ENCODE measurements around the gene DYNC2I2. TPM values are rescaled to one million over a fixed set of nuclear protein-coding genes. Genes with fewer than 3 reads are reported as not detected.

DYNC2I2 gene
- polyA plus RNA-seq, result 10 to 100 TPM; 45.7 to 48.0 TPM

DNA sequence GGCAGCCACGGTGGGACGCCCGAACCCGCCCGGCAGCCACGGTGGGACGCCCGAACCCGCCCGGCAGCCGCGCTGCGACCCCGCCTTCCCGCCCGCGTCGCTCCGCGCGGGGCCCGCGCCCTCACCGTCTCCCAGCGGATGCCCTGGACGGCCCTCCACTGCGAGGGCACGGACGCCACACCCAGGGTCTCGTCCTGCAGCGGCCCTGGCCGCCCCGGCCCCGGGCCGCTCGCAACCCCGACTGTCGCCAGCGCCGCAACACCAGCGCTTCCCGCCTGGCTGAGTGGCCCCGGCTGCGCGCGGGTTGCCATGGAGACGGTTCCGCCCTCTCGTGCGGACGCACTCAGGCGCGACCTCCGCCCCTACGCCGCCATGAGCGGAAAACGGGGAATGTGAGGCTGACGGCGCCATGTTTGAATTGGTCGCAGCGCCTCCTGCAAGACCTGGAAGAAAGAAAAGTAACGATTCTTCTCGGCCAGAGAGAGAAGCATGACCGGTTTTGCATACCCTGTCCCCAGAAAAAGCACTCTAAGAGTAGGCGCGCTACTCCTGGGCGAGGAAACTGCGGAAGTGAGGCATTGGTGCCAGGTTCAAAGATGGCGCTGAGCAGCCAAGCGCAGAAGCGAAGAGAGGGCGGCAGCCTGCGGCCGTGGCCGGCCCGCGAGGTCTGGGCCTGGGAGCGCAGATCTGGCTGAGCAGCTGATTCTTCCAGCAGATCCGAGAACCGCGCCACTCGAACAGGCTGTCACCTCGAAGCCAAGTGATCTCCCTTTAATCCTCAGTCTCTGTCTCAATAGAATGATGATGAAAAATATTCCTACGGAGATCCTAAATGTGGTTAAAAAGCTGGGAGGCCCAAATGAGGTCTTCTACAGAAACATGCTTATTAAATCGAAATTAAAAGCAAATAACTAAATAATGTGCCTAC lies at the start of gene DYNC2I2:
Gene DYNC2I2 (minus strand): TSS at position 432 of the 928 bp plus-strand sequence. CDS start 121 bp downstream, at position 311.
- peaks cover 0 to 3% of the 10 kb centered on the region in 2 donors for H3K36me3 ChIP-seq (ENCODE audit: control insufficient read depth in 2 of 2, insufficient read depth in 2 of 2, low read length in 1 of 2)
- no peaks in the 10 kb centered on the region for H3K27me3 ChIP-seq (ENCODE audit: control insufficient read depth in 1 of 2, insufficient read depth in 2 of 2, low read length in 2 of 2)
- H3K4me1 ChIP-seq (ENCODE audit: control insufficient read depth in 2 of 2, insufficient read depth in 2 of 2, low read length in 1 of 2), result no peaks in the 10 kb centered on the region
- peak within 1 kb of the TSS; percentile 70 to 74 for H3K4me3 ChIP-seq (ENCODE audit: low read depth in 1 of 2, low read length in 2 of 2)
- H3K9me3 ChIP-seq (ENCODE audit: control insufficient read depth in 2 of 2, insufficient read depth in 1 of 2, low read depth in 1 of 2, low read length in 1 of 2), result no peaks in the 10 kb centered on the region
- 0% methylated on average over 84 to 86 of the region's 86 CpGs for WGBS, 2 donors
- peak within 1 kb of the TSS; percentile 91 to 98 for H3K27ac ChIP-seq (ENCODE audit: low read depth in 2 of 2, low read length in 1 of 2)

DNA sequence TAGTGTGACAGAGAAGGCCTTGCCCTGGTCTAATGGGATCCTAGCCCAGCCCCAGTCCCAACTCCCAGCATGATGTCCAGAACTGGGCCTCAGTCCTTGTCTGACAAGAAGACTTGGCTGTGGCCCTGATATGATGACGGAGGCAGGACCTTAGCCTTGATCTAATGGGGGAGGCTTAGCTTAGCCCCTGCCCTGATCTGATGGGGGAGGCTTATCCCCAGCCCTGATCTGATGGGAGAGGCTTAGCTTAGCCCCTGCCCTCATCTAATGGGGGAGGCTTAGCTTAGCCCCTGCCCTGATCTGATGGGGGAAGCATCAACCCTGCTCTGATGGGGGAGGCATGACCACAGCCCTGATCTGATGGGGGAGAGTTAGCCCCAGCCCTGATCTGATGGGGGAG lies 49.4 kb upstream of the DYNC2I2 start:
- Histone ChIP-seq H3K4me1 (ENCODE audit: control insufficient read depth in 2 of 2, insufficient read depth in 2 of 2, low read length in 1 of 2) (peaks cover 0 to 2% of the 10 kb centered on the region in 2 donors), H3K27ac (ENCODE audit: low read depth in 2 of 2, low read length in 1 of 2) (no peak overlapping the region), H3K4me3 (ENCODE audit: low read depth in 1 of 2, low read length in 2 of 2) (no peak overlapping the region), H3K27me3 (ENCODE audit: control insufficient read depth in 1 of 2, insufficient read depth in 2 of 2, low read length in 2 of 2) (no peaks in the 10 kb centered on the region), H3K36me3 (ENCODE audit: control insufficient read depth in 2 of 2, insufficient read depth in 2 of 2, low read length in 1 of 2) (no peaks in the 10 kb centered on the region), H3K9me3 (ENCODE audit: control insufficient read depth in 2 of 2, insufficient read depth in 1 of 2, low read depth in 1 of 2, low read length in 1 of 2) (no peaks in the 10 kb centered on the region)
- 91 to 100% methylated on average over 1 of the region's 1 CpG for WGBS, 2 donors

DNA sequence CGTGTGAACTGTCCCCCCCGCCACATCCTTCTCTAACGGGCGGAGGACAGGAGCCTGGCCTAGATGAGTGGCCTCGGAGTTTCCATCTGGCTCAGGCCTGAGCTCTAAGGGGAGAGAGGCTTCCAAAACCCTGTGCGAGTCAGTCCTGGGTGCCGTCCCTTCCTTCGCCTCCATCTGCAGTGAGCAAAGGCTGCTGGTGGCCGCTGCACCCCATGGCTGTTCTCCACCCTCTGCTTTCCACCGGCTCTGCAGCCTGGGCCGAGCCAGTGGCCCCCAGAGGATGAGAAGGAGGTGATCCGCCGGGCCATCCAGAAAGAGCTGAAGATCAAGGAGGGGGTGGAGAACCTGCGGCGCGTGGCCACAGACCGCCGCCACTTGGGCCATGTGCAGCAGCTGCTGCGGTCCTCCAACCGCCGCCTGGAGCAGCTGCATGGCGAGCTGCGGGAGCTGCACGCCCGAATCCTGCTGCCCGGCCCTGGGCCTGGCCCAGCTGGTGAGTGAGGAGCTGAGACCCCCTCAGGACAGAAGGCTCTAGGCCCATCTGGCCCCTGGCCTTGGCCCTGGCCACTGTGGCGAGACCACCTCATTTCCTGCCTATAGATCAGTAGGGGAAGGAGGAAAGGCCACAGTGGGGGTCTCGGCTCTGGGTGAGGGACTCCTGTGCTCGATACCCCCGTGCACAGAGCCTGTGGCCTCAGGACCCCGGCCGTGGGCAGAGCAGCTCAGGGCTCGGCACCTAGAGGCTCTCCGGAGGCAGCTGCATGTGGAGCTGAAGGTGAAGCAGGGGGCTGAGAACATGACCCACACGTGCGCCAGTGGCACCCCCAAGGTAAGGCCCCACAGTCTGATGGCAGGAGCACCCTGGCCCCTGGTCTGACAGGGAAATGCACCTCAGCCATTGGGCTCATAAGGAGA lies 48.7 kb upstream of the DYNC2I2 start:
- H3K4me3 ChIP-seq (ENCODE audit: low read depth in 1 of 2, low read length in 2 of 2), result no peak overlapping the region
- H3K9me3 ChIP-seq (ENCODE audit: control insufficient read depth in 2 of 2, insufficient read depth in 1 of 2, low read depth in 1 of 2, low read length in 1 of 2), result no peaks in the 10 kb centered on the region
- H3K27me3 ChIP-seq (ENCODE audit: control insufficient read depth in 1 of 2, insufficient read depth in 2 of 2, low read length in 2 of 2), result no peaks in the 10 kb centered on the region
- WGBS, 2 donors, result 87 to 90% methylated on average over 35 to 36 of the region's 36 CpGs
- H3K4me1 ChIP-seq (ENCODE audit: control insufficient read depth in 2 of 2, insufficient read depth in 2 of 2, low read length in 1 of 2), result peaks cover 0 to 2% of the 10 kb centered on the region in 2 donors
- no peaks in the 10 kb centered on the region for H3K36me3 ChIP-seq (ENCODE audit: control insufficient read depth in 2 of 2, insufficient read depth in 2 of 2, low read length in 1 of 2)
- no peak overlapping the region for H3K27ac ChIP-seq (ENCODE audit: low read depth in 2 of 2, low read length in 1 of 2)

- Histone ChIP-seq H3K27ac (ENCODE audit: low read depth in 2 of 2, low read length in 1 of 2) (peak overlapping the region; percentile 8 to 37), H3K9me3 (ENCODE audit: control insufficient read depth in 2 of 2, insufficient read depth in 1 of 2, low read depth in 1 of 2, low read length in 1 of 2) (no peaks in the 10 kb centered on the region), H3K4me3 (ENCODE audit: low read depth in 1 of 2, low read length in 2 of 2) (no peak overlapping the region), H3K27me3 (ENCODE audit: control insufficient read depth in 1 of 2, insufficient read depth in 2 of 2, low read length in 2 of 2) (no peaks in the 10 kb centered on the region), H3K4me1 (ENCODE audit: control insufficient read depth in 2 of 2, insufficient read depth in 2 of 2, low read length in 1 of 2) (peaks cover 0 to 2% of the 10 kb centered on the region in 2 donors), H3K36me3 (ENCODE audit: control insufficient read depth in 2 of 2, insufficient read depth in 2 of 2, low read length in 1 of 2) (no peaks in the 10 kb centered on the region)
- 86 to 92% methylated on average over 5 of the region's 5 CpGs for WGBS, 2 donors
Measured at GRCh38 chr9:128704356-128704670, 47.7 kb upstream of the DYNC2I2 start.

- 77% methylated on average over 31 of the region's 31 CpGs for WGBS, 2 donors
- Histone ChIP-seq H3K4me1 (ENCODE audit: control insufficient read depth in 2 of 2, insufficient read depth in 2 of 2, low read length in 1 of 2) (peaks cover 0 to 2% of the 10 kb centered on the region in 2 donors), H3K4me3 (ENCODE audit: low read depth in 1 of 2, low read length in 2 of 2) (peak overlapping the region; percentile 1 to 69), H3K27me3 (ENCODE audit: control insufficient read depth in 1 of 2, insufficient read depth in 2 of 2, low read length in 2 of 2) (no peaks in the 10 kb centered on the region), H3K36me3 (ENCODE audit: control insufficient read depth in 2 of 2, insufficient read depth in 2 of 2, low read length in 1 of 2) (no peaks in the 10 kb centered on the region), H3K27ac (ENCODE audit: low read depth in 2 of 2, low read length in 1 of 2) (peak overlapping the region; percentile 50 to 66), H3K9me3 (ENCODE audit: control insufficient read depth in 2 of 2, insufficient read depth in 1 of 2, low read depth in 1 of 2, low read length in 1 of 2) (no peaks in the 10 kb centered on the region)
Measured at GRCh38 chr9:128703616-128704355, 47.1 kb upstream of the DYNC2I2 start.

- no peaks in the 10 kb centered on the region for H3K9me3 ChIP-seq (ENCODE audit: control insufficient read depth in 2 of 2, insufficient read depth in 1 of 2, low read depth in 1 of 2, low read length in 1 of 2)
- no peaks in the 10 kb centered on the region for H3K27me3 ChIP-seq (ENCODE audit: control insufficient read depth in 1 of 2, insufficient read depth in 2 of 2, low read length in 2 of 2)
- peaks cover 0 to 2% of the 10 kb centered on the region in 2 donors for H3K4me1 ChIP-seq (ENCODE audit: control insufficient read depth in 2 of 2, insufficient read depth in 2 of 2, low read length in 1 of 2)
- peak overlapping the region; percentile 68 to 69 for H3K4me3 ChIP-seq (ENCODE audit: low read depth in 1 of 2, low read length in 2 of 2)
- WGBS, 2 donors, result 6% methylated on average over 42 to 55 of the region's 55 CpGs
- H3K36me3 ChIP-seq (ENCODE audit: control insufficient read depth in 2 of 2, insufficient read depth in 2 of 2, low read length in 1 of 2), result no peaks in the 10 kb centered on the region
- H3K27ac ChIP-seq (ENCODE audit: low read depth in 2 of 2, low read length in 1 of 2), result peak overlapping the region; percentile 50 to 66
Measured at GRCh38 chr9:128702949-128703615, 46.4 kb upstream of the DYNC2I2 start.

- Histone ChIP-seq H3K9me3 (ENCODE audit: control insufficient read depth in 2 of 2, insufficient read depth in 1 of 2, low read depth in 1 of 2, low read length in 1 of 2) (no peaks in the 10 kb centered on the region), H3K4me1 (ENCODE audit: control insufficient read depth in 2 of 2, insufficient read depth in 2 of 2, low read length in 1 of 2) (peaks cover 0 to 2% of the 10 kb centered on the region in 2 donors), H3K4me3 (ENCODE audit: low read depth in 1 of 2, low read length in 2 of 2) (peak within 1 kb of the TSS; percentile 68 to 69), H3K27ac (ENCODE audit: low read depth in 2 of 2, low read length in 1 of 2) (peak within 1 kb of the TSS; percentile 50 to 66), H3K36me3 (ENCODE audit: control insufficient read depth in 2 of 2, insufficient read depth in 2 of 2, low read length in 1 of 2) (no peaks in the 10 kb centered on the region), H3K27me3 (ENCODE audit: control insufficient read depth in 1 of 2, insufficient read depth in 2 of 2, low read length in 2 of 2) (no peaks in the 10 kb centered on the region)
- 0 to 1% methylated on average over 47 to 65 of the region's 65 CpGs for WGBS, 2 donors
Measured at GRCh38 chr9:128702445-128702948, 45.9 kb upstream of the DYNC2I2 start, which contains the start of gene PKN3. Gene PKN3 (plus strand): TSS chr9:128702503. CDS start chr9:128702916, 413 bp downstream.

DNA sequence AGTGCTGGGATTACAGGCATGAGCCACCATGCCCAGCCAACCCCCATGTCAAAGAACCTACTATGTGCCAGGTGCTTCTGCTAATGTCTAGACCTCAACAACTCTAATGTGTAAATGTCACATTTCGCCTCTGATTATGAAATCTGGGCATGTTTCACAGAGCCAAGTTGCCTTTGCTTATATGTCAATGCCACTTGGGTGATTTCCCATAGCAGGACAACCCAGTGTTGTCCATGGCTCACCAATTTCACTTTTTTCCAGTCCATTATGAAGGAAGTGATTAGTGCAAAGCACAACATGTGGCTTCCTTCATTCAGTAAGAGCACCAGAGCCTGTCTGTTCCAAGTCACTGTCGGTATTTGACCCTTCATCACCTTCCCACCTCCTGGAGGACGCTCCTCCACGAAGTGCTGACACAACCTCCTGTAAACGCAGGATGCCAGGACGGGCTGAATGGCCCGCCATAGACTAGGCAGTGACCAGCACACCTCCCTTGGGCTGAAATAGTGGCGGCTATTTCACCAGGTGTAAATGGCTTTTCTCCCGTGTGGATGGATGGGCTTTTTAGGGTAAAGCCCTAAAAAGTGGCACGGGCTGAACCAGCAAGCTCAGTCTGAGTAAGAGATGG lies 44.7 kb upstream of the DYNC2I2 start:
- H3K4me3 ChIP-seq (ENCODE audit: low read depth in 1 of 2, low read length in 2 of 2), result no peak overlapping the region
- WGBS, 2 donors, result 65 to 69% methylated on average over 10 of the region's 10 CpGs
- H3K4me1 ChIP-seq (ENCODE audit: control insufficient read depth in 2 of 2, insufficient read depth in 2 of 2, low read length in 1 of 2), result no peaks in the 10 kb centered on the region
- H3K9me3 ChIP-seq (ENCODE audit: control insufficient read depth in 2 of 2, insufficient read depth in 1 of 2, low read depth in 1 of 2, low read length in 1 of 2), result no peaks in the 10 kb centered on the region
- H3K27ac ChIP-seq (ENCODE audit: low read depth in 2 of 2, low read length in 1 of 2), result no peak overlapping the region
- no peaks in the 10 kb centered on the region for H3K36me3 ChIP-seq (ENCODE audit: control insufficient read depth in 2 of 2, insufficient read depth in 2 of 2, low read length in 1 of 2)
- H3K27me3 ChIP-seq (ENCODE audit: control insufficient read depth in 1 of 2, insufficient read depth in 2 of 2, low read length in 2 of 2), result no peaks in the 10 kb centered on the region

Data from esophagus (tissue), 2 donors.